HS-27A (cell line): ENCODE data around the gene DENND1A.

Experiments
- DNase-seq: peaks from one replicate; pipeline ENCODE4 v3.0.0-alpha.2; 2012; ENCODE audit warnings: low read depth, missing footprints

Gene DENND1A

DNA sequence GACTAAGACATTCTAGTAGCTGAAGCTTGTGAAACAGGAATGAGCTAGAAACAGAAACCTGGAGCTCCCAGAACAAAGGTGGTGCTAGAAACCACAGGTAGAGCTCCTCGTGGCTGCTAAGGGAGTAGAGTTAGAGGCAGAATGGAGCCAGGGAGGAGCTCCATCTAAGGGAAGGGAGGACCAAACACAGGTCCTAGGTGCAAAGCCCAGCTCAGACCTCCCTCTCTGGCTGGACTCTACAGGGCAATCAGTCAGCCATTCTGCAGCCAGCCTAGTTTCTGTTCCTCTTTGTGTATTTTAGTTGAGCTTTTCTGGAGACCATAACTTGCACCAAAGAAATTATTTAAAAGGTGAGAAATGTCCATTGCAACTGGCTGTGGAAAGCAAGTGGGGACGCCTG lies 503.5 kb downstream of the DENND1A start:
- DNase-seq, result no peak

DNA sequence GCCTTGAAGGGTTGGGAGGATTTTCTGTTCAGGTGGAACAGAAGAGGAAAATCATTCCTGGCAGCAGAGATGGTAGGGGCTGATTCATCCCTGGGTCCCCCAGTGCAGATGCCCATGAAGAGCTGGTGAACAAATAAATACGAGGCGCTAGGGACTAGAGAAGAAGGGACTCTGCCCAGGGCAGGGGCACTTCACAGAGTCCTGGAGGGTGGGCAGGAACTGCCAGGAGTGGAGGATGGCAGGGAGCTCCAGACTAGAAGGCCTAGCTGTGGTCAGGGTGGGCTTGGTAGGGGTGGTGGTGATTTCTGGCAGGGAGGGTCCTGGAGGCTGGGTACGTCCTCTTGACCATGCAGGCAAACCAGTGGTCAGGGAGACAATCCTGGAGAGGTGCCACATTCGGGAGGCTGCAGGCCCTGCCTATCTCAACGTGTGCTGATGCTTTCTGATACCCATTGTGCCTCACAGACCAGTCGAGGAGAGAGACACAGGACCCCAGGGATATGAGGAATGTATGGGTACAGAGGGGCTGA lies 504.0 kb downstream of the DENND1A start:
- DNase-seq, result no peak

DNA sequence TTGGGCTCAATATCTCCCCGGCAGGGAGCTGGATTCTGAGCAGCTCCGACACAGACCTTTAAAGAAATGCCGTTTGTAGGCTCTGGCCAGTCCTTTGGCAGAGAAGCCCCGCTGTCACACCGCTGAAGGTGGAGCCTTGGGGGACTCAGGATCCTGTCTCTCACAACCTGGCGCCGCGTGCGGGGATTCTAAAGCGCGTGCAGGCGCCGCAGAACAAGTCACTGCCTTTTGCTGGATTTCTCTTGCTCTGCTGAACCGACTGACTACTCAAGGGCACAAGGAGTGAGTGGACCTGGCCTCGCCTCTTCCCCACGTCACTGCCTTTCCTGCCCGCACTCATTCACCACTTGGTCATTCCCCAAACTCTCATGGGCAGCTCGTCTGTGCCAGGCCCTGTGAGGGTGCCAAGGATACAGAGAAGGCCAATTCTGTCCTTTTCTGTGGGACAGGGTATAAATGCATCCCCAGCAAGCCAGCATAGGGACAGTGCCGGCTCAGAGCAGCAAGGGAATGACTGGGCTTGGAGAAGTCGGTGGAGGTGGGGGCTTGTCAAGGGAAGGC lies 504.6 kb downstream of the DENND1A start:
- no peak for DNase-seq

DNA sequence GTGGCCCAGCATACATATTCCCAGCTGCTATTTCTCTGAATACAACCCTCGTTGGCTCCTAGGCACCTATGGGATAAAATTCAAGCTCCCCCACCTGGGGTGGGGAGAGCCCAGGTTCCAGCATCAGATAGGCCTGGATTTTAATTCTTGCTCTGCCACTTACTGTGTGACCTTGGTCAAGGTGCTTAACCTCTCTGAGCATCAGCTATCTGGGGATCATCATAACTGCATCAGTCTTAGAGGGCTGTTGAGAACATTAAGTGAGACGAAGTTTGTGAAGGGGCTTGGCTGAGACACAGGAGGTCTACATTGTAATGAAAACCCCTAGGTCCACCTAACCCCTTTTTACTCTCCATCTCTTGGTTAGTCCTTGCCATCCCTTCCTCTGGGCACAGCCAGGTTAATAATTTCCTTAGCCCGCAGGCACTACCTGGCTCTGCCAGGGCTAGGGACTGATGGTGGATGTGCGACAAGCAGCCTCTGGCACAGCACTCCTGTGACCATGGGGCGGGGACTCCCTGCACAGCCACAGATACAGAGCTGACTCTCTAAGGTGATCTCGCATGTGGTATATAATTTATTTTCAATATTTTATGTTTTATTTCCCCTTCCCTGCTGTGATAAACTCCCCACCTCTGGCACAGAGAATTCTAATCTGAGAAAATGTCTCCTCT lies 505.2 kb downstream of the DENND1A start:
- no peak for DNase-seq

DNA sequence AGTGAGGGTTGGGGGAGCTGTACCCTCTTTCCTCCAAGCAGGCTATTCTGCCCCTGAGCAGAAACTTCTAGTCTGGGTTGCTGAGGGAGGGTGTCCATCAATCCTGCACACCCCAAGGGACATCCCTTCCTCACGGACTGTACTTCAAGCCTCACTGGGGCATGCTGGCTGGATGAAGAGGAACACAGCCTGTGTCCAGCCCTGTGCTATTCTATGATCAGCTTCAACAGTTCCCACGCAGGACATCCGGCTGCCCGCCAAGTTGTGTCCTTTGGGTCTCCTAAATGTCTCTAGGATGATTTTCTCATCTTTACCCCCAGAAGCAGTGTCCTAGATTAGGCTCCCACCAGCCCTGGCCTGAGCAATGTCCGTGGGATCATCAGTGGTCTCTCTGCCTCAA lies 505.8 kb downstream of the DENND1A start:
- DNase-seq, result no peak

DNA sequence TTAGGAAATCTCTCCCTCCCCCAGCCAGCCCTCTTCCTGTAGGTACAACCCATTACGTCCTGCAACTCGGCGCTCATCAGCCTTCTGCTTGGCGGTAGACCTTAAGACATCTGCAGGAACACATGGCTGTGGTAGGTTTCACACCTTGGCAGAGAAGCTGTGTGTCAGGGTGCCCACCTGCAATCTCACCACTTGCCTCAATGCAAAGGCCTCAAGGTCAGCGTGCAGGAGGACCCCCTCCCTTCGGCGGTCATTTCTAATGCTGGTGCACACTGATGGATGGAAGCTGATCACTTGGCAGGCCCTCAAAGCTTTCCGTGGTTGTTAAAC lies 506.6 kb downstream of the DENND1A start:
- DNase-seq, result no peak

DNA sequence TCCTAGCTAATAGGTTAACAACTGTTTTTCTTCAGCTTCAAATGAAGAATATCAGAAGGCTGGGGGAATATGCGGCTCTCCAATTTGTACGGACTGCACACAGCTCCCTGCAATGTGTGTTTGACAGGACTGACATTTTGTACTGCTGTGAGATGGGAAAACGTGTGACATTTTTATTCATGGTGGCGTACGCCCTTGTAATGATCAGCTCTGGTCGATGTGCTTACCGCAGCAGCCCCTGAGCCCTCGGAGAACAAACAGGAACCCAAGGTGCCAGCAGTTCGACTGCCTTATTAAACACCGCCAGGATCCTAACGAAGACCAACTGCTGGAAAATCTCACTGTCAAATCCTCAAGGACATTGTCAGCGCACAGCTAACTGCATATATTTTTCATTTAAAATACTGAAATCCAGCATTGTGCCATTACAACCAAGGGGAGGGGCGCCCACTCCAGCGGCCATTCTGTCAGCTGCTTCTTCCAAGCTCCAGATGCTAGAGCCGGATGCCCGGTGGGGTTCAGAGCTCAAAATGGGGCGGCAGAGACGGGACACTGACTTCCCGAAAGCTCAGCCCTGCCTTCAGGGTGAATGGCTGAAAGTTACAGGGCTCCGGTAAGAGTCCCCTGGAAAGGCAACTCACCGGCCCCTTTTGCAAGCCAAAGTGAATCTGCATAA lies 507.2 kb downstream of the DENND1A start:
- DNase-seq, result no peak

DNA sequence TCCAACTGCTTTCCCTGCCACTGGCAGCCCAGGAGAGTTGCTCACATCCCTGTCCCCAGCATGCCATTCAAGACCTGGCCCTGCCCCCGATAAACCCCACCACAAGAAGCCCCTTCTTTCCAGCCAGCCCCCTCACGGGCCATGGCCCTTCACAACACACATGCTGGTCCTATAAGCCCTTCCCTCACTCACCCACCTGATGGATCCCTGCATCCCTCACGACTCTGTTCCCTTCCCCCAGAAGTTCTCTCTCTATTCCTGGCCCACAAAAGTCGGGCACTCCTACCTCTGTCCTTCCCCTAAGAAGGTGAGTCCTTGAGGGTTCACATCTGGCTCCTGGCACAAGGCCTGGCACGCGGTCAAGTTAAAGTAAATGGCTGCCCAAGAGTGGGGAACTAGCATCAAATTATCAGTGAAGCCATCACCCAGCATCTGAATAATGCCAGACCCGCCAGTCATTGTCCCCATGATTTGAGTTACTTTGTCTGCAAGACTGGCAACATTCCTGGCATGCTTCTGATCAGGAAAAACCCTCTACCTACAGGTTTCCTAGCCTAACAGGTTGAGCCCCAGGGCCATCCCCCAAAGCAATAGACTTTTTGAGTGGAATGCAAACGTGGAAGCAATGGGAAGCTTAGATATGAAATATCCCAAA lies 508.0 kb downstream of the DENND1A start:
- DNase-seq, result no peak

DNA sequence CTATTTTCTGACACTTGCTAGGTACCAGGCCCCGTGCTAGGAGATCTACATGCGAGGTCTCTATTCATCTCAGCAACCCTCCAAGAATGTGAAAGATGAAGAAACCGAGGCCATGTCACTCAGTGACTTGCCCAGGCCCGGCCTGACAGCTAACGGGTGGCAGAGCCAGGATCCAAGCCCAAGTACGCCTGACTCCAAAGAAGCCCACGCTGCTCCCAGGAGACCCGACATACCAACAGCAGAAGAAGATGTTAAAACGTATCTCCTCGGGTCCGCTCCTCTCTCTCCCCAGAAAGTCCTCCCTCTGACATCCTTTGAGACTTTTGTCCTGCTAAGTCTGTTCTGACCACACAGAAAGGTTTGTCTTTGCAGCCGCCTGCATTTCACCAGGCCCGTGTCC lies 508.7 kb downstream of the DENND1A start:
- DNase-seq, result no peak

DNA sequence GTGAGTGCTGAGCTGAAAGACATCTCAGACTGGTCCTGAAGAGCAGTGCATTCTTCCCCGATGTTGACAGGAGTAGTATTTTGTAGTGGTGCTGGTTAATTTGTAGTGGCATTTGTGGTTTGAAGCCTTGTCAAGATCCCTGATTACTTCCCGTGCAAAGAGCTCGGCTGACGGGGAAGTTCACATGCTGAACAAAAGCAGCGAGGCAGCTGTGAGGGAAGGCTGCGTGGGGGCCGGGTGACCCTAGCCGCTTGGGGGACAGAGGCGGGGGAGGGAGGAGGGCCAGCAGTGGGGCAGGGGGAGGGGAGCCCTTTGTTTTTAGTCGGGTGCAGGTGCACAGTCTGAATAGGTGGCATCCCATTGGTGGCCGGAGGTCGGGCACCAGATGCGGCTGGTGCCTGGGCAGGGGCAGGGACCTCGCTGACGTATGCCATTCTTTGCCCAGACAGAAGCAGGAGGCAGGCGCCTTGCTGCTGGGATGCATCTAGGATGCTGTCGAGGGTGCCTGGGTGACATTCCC lies 509.3 kb downstream of the DENND1A start:
- no peak for DNase-seq

DNA sequence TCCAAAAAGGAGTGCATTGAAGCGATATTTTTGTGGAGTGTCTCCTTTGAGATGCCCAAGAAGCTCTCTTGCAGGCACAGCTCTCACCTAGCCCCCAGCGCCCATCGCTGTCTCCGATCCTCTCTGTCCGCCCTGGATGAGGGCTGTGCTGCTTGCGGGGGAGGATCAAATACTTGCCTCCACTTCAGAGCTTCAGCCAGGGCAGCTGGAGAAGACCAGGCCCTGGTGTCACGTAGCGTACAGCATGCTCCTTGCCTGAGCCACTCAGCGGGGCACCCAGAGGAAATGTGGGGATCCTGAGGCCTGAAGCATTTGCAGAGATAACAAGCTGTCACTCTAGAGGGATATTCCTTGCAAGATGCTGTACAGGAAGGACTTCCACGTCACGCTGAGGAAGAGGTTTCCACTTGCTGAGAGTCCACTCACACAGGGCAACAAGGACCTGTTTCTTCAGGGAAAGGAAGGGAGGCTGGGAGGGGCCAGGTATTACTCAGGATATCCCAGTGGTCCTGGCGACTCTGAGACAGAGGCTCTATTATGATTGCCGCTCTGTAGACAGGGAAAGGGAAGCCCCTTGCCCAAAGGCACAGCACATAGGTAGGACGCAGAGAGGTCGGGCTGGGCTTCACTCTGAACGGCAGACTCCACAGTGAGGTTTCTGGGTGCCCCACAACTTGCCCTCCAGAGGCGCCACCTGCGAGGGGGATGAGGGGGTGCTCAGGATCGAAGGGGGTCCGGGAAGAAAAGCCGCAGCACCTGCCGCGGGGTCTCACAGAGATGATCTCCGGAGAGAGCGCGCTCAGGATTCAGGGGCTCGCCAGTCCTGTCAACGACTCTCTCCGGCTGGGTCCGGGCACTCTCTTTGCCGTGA lies 510.0 kb downstream of the DENND1A start:
- DNase-seq, result no peak

DNA sequence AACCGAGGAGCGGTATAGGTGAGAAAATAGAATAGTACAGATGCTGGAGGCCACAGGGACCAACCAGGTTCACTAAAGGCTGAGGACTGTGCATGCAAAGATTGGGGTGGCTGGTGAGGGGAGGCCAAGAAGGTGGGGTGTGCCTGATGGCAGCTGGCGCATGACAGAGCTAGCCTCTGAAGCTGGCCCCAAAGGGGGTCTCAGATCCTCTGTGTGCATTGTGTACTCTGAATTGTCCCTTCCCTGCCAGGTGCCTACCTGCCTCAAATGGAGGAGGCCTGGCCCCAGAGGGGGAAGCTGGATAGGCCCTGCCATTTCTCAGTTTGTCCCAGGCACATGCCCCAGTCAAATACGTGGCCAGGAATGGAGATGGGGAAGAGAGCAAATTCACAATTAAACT lies 510.8 kb downstream of the DENND1A start:
- DNase-seq, result no peak

DNA sequence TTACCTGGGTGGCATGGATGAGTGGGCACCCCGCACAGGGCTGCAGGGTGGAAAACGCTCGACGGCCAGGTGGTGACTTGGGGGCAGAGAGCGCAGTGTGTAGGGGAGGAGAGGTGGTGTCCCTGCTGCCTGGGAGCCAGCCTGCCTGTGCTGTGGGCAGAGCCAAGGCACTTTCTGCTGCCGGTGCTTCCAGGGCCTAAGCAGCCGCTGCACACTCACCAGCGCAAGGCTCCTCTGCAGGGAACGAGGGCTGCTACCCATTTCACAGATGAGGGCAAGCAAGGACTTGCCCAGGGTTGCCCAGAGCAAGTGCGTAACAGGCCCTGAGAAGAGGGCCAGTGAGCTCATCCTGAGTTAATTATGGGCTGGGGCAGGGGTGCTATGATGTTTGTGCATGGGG lies 511.4 kb downstream of the DENND1A start:
- DNase-seq, result no peak

DNA sequence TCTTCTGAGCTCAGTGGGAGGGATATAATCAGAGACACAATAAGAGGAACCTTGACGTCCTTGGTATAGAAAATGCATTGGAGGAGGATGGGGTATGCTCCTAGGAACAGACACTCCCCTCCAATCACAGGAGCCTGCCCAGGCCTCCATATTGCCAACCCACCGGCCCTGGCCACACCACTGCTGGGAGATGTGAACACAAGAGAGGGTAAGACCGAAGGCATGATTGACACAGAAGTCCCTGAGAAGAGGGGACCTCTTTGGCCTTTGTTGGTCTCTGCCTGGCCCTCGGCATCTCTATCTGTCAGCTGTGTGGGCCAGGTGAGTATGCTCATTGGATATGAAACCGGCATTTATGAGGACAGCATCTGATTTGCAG lies 511.9 kb downstream of the DENND1A start:
- DNase-seq, result no peak

DNA sequence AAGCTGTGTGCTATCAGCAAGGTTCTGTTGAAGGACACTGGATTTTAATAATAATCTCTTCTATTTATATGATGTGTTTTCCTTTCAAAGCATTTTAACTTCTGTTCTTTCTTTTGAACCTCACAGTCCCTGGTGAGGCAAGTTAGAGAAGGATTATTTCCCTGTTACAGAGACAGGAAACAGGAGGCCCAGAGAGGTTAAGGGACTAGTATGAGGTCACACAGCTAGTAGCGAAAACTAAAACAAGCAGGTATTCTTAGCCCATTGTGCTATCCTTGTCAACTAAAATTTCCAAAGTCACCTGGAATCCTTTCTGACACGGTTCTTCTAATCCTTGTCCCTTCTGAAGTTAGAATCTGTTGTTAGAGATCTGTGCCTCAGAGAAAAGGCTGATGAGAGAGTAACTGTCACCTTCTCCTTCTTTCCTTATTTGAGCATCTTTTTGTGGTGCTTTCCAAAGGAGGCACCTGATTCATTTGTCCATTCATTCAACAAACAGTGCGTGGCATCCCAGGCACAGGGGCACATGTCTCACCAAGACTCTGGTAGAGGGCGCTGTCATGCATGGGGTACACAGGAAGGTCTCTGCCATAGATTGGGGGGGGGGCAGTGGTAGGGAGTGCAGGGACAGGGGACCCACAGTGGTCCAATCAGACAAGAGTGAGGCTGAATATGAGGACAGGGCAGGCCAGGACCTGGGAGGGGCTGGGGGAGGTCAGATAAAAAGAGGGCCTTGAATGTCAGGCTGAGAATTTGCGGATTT lies 512.5 kb downstream of the DENND1A start:
- no peak for DNase-seq

DNA sequence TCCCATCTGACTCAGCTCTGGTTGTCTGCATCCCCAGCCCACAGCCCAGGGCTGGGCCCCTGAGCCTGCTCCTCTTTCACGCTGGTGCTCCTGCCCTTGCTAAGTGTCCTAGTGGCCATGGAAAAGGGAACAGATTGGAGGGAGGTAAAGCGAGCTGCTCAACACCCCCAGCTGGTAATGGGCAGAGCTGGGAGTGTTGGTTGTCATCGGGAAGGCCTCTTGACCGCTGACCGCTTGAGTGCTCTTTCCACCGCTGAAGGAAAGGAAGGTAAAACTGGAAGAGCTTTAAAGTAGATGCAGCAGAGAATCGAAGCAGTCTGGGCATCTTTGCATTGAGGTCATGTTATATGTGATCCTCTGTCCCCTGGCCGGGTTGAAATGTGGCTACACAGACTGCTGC lies 513.8 kb downstream of the DENND1A start:
- no peak for DNase-seq

DNA sequence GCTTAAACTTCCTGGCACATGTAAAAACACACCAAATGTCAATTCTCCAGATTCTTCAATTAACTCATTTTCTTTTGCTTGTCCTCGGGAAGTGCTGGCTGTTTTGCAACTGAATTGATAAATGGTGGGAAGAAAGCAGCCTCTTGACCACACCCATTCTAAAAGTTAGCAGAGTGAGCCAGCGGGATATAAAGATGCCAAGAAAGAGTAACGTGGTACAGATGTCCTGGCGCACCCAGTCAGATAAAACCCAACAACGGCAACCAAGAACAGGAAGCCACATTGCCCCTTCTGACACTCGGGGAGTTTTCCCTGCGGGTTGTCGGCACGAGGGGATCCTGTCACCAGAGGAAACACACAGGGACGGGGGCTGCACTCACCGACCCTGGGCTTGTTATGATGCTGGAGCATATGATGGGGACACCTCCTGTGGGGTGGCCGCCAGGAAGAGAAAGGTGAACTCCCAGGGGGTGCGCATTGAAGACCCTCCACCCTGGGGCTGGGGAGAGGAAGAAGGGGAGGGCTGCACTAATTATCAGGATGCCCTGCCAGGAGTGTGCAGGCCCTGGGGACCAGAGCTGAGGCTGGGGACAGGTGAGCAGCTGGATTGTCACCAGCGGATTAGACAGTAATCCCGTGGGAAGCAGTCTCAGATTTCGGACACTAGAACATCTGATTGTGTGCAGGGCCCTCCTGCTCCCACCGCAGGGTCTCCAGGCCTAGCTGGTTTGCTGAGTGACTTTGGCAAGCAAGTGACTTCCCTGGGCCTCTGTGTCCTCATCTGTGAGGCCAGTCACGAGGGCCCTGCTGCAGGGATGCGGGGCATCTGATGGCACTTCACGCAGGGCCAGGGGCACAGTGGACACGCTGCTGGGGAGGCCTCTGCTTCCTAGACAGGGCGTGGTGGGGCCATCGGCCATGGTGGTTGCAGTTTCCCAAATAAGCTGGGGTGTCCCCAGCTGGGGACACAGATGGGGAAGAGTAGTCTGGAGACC lies 514.7 kb downstream of the DENND1A start:
- no peak for DNase-seq

DNA sequence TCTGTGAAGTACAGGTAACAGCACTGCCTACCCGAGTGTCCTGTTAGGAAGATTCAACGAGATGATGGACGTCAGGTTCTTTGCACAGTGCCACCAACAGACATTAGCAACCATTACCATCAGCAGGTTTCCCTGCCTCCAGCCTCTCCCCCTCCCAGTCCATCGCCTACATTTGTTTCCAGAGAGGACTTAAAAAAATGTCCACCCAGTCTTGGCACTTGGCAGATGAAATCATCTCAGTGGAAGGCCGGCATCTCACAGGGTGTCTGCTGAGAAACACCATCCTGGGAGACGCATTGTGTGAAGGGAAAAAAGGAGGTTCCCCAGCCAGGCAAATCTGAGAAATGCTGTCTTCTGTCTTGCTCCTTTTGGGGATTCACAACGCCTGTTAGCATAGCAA lies 515.7 kb downstream of the DENND1A start:
- no peak for DNase-seq

DNA sequence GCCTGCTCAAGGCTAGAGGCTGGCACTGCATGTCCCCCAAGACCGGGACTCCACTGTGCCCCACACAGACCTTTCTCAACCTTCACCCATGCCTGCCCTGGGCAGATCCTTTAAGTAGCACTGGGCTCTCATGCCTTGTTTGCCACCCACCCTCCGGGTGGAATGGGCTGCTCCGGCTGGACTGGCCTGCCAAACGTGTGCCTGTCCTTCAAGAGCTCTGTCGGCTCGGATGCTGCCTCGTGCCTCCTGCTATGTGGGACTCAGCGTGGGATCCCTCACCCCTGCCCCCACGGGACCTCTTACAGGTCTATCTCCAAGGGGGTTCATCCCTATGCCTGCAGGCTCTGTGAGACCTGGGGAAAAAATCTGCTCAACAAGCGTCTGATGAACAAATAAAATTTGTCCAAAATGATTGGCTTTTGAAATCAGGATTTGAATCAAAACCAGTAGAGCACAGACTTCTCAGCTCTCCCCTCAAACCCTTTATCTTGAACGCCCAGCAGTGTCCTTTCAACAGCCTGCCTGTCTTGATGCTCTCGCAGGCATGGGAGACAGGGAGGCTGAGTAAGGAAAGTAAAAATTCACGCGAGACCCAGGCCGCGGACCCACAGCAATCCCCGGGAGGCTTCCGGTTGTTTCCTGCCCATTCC lies 517.6 kb downstream of the DENND1A start:
- no peak for DNase-seq
